Right lobe of liver (tissue), 6 donors: ENCODE results near the gene DUSP16. TPM values are rescaled to one million over a fixed set of nuclear protein-coding genes. Genes with fewer than 3 reads are reported as not detected.
"Not testable (repeated sequence)": the region's sequence is repeated elsewhere in the genome, so short reads cannot be mapped to it uniquely, and the experiment has no call there.

ENCODE experiments used
- ATAC-seq, 4 donors: fragments of 200-7000 bp; cut with Tn5 transposase; one replicate each; pipeline ENCODE4 v1.9.1; 2020; ENCODE audit warnings: mild to moderate bottlenecking in 4 of 4, moderate library complexity in 4 of 4
- DNase-seq, 3 donors: peaks; one replicate each; pipeline ENCODE4 v3.0.0-alpha.2; 2020
- H3K27ac ChIP-seq, 3 donors: fragments of 200-600 bp; one replicate each; pipeline ENCODE4 v1.8.0; 2022
- H3K27me3 ChIP-seq, 2 donors: fragments of 200-600 bp; one replicate each; pipeline ENCODE4 v1.8.0; 2022
- H3K36me3 ChIP-seq, 4 donors: fragments of 200-600 bp; sonication (generic) in 1 of 4; one replicate each; pipeline versions ENCODE4 v1.5.1 to v1.8.0; 2017 to 2022; ENCODE audit warnings: control low read depth in 1 of 4
- H3K4me1 ChIP-seq, 4 donors: fragments of 200-600 bp; sonication (generic) in 1 of 4; one replicate each; pipeline versions ENCODE4 v1.5.1 to v1.8.0; 2017 to 2022; ENCODE audit warnings: control low read depth in 1 of 4
- H3K4me3 ChIP-seq, 3 donors: fragments of 200-600 bp; one replicate each; pipeline ENCODE4 v1.8.0; 2022
- H3K9me3 ChIP-seq, 4 donors: fragments of 200-600 bp; sonication (generic) in 1 of 4; one replicate each; pipeline versions ENCODE4 v1.5.1 to v1.8.0; 2017 to 2022; ENCODE audit warnings: control low read depth in 1 of 4
- POLR2A ChIP-seq: fragments of 450-650 bp; IDR thresholded peaks from one replicate; pipeline ENCODE4 v1.6.1; 2017; ENCODE audit warnings: antibody characterized with exemption, mild to moderate bottlenecking
- WGBS: methylation state at CpG from one replicate; pipeline ENCODE4 v1.1.6; 2018; ENCODE audit warnings: low coverage, low lambda C conversion rate; ENCODE audit not compliant: insufficient coverage; ENCODE audit errors: missing lambda C conversion rate; 5-methylcytosine and 5-hydroxymethylcytosine counted together
- intact Hi-C, 2 donors: fragments of 100-400 bp; cut with DNase I; formaldehyde crosslinking; loops; one replicate each; pipeline versions ENCODE4 v1.11.2 to v1.14.1; 2022
- total RNA-seq, 6 experiments: library from RNA; depleted of rRNA in 2 of 6; stranded (reverse); fragments of >200 nt in 2 of 6; fragmentation: NEBNext Ultra II Directional in 3 of 6; extraction: Animal tissue kit (Norgen Biotek cat#: 25700) in 3 of 6; gene quantifications; one replicate each; pipeline versions ENCODE4 v1.1.0 to v1.2.4, GENCODE V29; 2016 to 2023
- TF ChIP-seq, protein P1 (sequence below), 4 donors: fragments of 200-600 bp in 3 of 4; fragments of 450-650 bp in 1 of 4; IDR thresholded peaks; one replicate each; pipeline versions ENCODE4 v1.5.1 to v1.8.0; 2016 to 2022; ENCODE audit warnings: antibody characterized with exemption in 4 of 4, mild to moderate bottlenecking in 2 of 4
- donor health status: DM: no; HTN: yes; CAD: no.
- donor health status: DM: no; HTN: no; CAD: no.
- donor health status: DM: no; HTN: no; CAD: no.
- donor health status: DM: no; HTN: yes; CAD: no.
- donor health status: DM: no; HTN: yes; CAD: no.

DUSP16 gene
- total RNA-seq, 6 experiments from 2014 or later = 41.9 to 74.2 (median 48.4) TPM

GRCh38 chr12:12473223-12473622 lies 89.4 kb downstream of the DUSP16 start:
- H3K27me3 ChIP-seq = no peaks in the 10 kb centered on the region
- peaks cover 0 to 4% (median 0%) of the 10 kb centered on the region in 4 donors for H3K4me1 ChIP-seq
- H3K36me3 ChIP-seq = peaks cover 0 to 38% (median 11%) of the 10 kb centered on the region in 4 donors
- no peak for ATAC-seq
- WGBS = 90% methylated on average over 3 of the region's 4 CpGs
- TF ChIP-seq, protein P1, sequence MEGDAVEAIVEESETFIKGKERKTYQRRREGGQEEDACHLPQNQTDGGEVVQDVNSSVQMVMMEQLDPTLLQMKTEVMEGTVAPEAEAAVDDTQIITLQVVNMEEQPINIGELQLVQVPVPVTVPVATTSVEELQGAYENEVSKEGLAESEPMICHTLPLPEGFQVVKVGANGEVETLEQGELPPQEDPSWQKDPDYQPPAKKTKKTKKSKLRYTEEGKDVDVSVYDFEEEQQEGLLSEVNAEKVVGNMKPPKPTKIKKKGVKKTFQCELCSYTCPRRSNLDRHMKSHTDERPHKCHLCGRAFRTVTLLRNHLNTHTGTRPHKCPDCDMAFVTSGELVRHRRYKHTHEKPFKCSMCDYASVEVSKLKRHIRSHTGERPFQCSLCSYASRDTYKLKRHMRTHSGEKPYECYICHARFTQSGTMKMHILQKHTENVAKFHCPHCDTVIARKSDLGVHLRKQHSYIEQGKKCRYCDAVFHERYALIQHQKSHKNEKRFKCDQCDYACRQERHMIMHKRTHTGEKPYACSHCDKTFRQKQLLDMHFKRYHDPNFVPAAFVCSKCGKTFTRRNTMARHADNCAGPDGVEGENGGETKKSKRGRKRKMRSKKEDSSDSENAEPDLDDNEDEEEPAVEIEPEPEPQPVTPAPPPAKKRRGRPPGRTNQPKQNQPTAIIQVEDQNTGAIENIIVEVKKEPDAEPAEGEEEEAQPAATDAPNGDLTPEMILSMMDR (IDR thresholded peaks at IDR 0.05) = no peak
- TF ChIP-seq POLR2A = no peak
- no peaks in the 10 kb centered on the region for H3K9me3 ChIP-seq
- H3K4me3 ChIP-seq = no peak overlapping the region
- no peak overlapping the region for H3K27ac ChIP-seq
- DNase-seq = no peak
- intact Hi-C loops = no loop called here

DNA sequence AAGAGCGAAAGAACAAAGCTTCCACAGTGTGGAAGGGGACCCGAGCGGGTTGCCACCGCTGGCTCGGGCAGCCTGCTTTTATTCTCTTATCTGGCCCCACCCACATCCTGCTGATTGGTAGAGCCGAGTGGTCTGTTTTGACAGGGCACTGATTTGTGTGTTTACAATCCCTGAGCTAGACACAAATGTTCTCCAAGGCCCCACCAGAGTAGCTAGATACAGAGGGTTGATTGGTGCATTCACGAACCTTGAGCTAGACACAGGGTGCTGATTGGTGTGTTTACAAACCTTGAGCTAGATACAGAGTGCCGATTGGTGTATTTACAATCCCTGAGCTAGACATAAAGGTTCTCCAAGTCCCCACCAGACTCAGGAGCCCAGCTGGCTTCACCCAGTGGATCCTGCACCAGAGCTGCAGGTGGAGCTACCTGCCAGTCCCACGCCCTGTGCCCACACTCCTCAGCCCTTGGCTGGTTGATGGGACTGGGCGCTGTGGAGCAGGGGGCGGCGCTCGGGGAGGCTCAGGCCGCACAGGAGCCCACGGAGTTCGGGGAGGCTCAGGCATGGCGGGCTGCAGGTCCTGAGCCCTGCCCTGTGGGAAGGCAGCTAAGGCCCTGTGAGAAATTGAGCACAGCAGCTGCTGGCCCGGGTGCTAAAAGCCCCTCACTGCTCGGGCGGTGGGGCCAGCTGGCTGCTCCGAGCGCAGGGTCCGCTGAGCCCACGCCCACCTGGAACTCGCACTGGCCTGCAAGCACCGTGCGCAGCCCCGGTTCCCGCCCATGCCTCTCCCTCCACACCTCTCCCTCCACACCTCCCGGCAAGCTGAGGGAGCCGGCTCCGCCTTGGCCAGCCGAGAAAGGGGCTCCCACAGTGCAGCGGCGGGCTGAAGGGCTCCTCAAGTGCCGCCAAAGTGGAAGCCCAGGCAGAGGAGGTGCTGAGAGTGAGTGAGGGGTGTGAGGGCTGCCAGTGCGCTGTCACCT lies 90.4 kb downstream of the DUSP16 start:
- H3K27me3 ChIP-seq, intact Hi-C loops, H3K4me3 ChIP-seq, H3K9me3 ChIP-seq, ATAC-seq, H3K4me1 ChIP-seq, H3K27ac ChIP-seq, DNase-seq: not testable (repeated sequence)
- WGBS = 100% methylated on average over 1 of the region's 37 CpGs
- peaks cover 0 to 29% (median 7%) of the 10 kb centered on the region in 4 donors for H3K36me3 ChIP-seq

GRCh38 chr12:12470751-12471306 lies 91.8 kb downstream of the DUSP16 start:
- peaks cover 0 to 15% (median under 1%) of the 10 kb centered on the region in 4 donors for H3K36me3 ChIP-seq
- TF ChIP-seq POLR2A = no peak
- TF ChIP-seq, protein P1 (IDR thresholded peaks at IDR 0.05) = no peak
- DNase-seq (no peak), ATAC-seq (no peak)
- no peak overlapping the region for H3K27ac ChIP-seq
- 48% methylated on average over 6 of the region's 7 CpGs for WGBS
- intact Hi-C loops = no loop called here
- H3K9me3 ChIP-seq = no peaks in the 10 kb centered on the region
- peaks cover 0 to 8% (median 0%) of the 10 kb centered on the region in 4 donors for H3K4me1 ChIP-seq
- no peak overlapping the region for H3K4me3 ChIP-seq
- no peaks in the 10 kb centered on the region for H3K27me3 ChIP-seq

DNA sequence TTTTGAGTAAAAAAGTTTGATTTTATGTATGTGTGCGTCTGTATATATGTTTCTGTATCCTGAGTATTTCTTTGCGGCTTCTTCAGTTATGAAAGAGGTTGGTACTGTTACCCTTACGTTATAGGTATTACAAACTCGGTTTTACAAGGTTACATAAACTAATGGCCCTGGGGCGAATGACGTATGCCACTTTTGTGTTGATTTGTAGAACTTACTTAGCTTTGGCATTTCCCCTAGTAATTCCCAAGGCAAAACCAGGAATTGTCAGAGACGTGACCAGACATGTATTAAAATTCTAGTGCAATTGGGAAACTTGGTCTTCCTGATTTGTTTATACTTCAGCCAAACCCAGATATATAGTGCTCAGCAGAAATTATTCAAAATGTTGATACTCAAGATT lies 93.3 kb downstream of the DUSP16 start:
- H3K4me1 ChIP-seq = peaks cover 0 to 8% (median 0%) of the 10 kb centered on the region in 4 donors

More for the DNA sequence above, 93.3 kb downstream of the DUSP16 start:
- Histone ChIP-seq H3K36me3 (peaks cover 0 to 3% (median 0%) of the 10 kb centered on the region in 4 donors), H3K4me3 (no peak overlapping the region), H3K27me3 (no peaks in the 10 kb centered on the region), H3K9me3 (no peaks in the 10 kb centered on the region), H3K27ac (no peak overlapping the region)
- ATAC-seq (no peak), DNase-seq (no peak)
- intact Hi-C loops = no loop called here
- WGBS = 74% methylated on average over 6 of the region's 7 CpGs
- TF ChIP-seq POLR2A = no peak
- TF ChIP-seq, protein P1 (IDR thresholded peaks at IDR 0.05) = no peak
